ENCODE data around the gene STARD13. TPM values are rescaled to one million over a fixed set of nuclear protein-coding genes. Genes with fewer than 3 reads are reported as not detected.

STARD13 gene
- total RNA-seq, 2 experiments from 2014 or later = 0.48 to 0.99 TPM

GRCh38 chr13:33191425-33192210 lies 93.9 kb downstream of the STARD13 start:
- no peak overlapping the region for H3K27ac Mint-ChIP-seq
- intact Hi-C loops (cut with micrococcal nuclease) = no loop called here
- ChIA-PET POLR2A (no interaction called here), CTCF (interaction anchor here (0.6 to 0.7 kb wide), 2 partner anchors 44 to 523 kb away, joined by 3 to 4 read pairs; no protein-coding TSS in a partner anchor)
- DNase-seq = no peak
- no peaks in the 10 kb centered on the region for H3K36me3 Mint-ChIP-seq
- H3K4me3 Mint-ChIP-seq = no peak overlapping the region
- H3K27me3 Mint-ChIP-seq = peaks cover 6% of the 10 kb centered on the region
- no peaks in the 10 kb centered on the region for H3K9me3 Mint-ChIP-seq
- H3K4me1 Mint-ChIP-seq (ENCODE audit: low read depth) = peaks cover 19% of the 10 kb centered on the region

DNA sequence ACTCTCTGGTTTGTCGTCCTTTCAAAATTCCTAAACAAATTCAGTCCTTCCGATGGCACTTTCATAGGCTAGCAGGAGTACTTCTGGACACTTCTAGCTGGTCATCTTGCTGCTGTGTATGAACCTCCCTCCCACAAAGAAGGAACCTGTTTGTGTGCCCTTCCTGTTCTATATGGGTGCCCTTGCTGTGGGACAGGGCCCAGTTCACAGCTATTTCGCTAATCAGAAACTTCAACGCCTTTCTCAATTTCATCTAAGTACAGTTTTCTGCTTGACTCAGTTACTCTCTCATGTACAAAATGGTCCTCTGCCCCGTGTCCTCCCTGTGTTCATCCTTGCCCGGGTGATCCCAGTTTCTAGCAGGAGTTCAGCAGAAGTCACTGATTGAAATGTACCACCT lies 96.1 kb downstream of the STARD13 start:
- Mint-ChIP-seq H3K4me3 (no peak overlapping the region), H3K27ac (no peak overlapping the region), H3K4me1 (ENCODE audit: low read depth) (peaks cover 19% of the 10 kb centered on the region)

GRCh38 chr13:33188093-33188882 lies 97.3 kb downstream of the STARD13 start:
- POLR2A ChIA-PET = no interaction called here

More for the DNA sequence above, 96.1 kb downstream of the STARD13 start:
- Mint-ChIP-seq H3K36me3 (no peaks in the 10 kb centered on the region), H3K9me3 (no peaks in the 10 kb centered on the region), H3K27me3 (peaks cover 10% of the 10 kb centered on the region)
- ChIA-PET CTCF (no interaction called here), POLR2A (no interaction called here)
- intact Hi-C loops (cut with micrococcal nuclease) = no loop called here
- no peak for DNase-seq

GRCh38 chr13:33186861-33187291 lies 98.7 kb downstream of the STARD13 start:
- CTCF ChIA-PET = no interaction called here
- POLR2A ChIA-PET = no interaction called here

More at GRCh38 chr13:33188093-33188882, 97.3 kb downstream of the STARD13 start:
- peaks cover 16% of the 10 kb centered on the region for H3K4me1 Mint-ChIP-seq (ENCODE audit: low read depth)
- CTCF ChIA-PET = no interaction called here
- H3K9me3 Mint-ChIP-seq = no peaks in the 10 kb centered on the region
- peak; percentile 12 for DNase-seq
- H3K27me3 Mint-ChIP-seq = peaks cover 10% of the 10 kb centered on the region
- intact Hi-C loops (cut with micrococcal nuclease) = no loop called here
- H3K27ac Mint-ChIP-seq = no peak overlapping the region
- H3K4me3 Mint-ChIP-seq = no peak overlapping the region
- H3K36me3 Mint-ChIP-seq = no peaks in the 10 kb centered on the region

GRCh38 chr13:33185853-33186252 lies 99.7 kb downstream of the STARD13 start:
- peaks cover 13% of the 10 kb centered on the region for H3K4me1 Mint-ChIP-seq (ENCODE audit: low read depth)
- no peaks in the 10 kb centered on the region for H3K9me3 Mint-ChIP-seq
- DNase-seq = no peak
- peaks cover 12% of the 10 kb centered on the region for H3K27me3 Mint-ChIP-seq
- POLR2A ChIA-PET = no interaction called here
- no peak overlapping the region for H3K27ac Mint-ChIP-seq
- CTCF ChIA-PET = no interaction called here
- no peaks in the 10 kb centered on the region for H3K36me3 Mint-ChIP-seq
- no peak overlapping the region for H3K4me3 Mint-ChIP-seq
- intact Hi-C loops (cut with micrococcal nuclease) = no loop called here

More at GRCh38 chr13:33186861-33187291, 98.7 kb downstream of the STARD13 start:
- Mint-ChIP-seq H3K36me3 (no peaks in the 10 kb centered on the region), H3K9me3 (no peaks in the 10 kb centered on the region), H3K4me1 (ENCODE audit: low read depth) (peaks cover 13% of the 10 kb centered on the region), H3K27me3 (peaks cover 15% of the 10 kb centered on the region), H3K4me3 (no peak overlapping the region), H3K27ac (no peak overlapping the region)
- intact Hi-C loops (cut with micrococcal nuclease) = no loop called here
- DNase-seq = no peak

GRCh38 chr13:33184530-33184929 lies 101.0 kb downstream of the STARD13 start:
- CTCF ChIA-PET = no interaction called here
- peaks cover 13% of the 10 kb centered on the region for H3K4me1 Mint-ChIP-seq (ENCODE audit: low read depth)
- intact Hi-C loops (cut with micrococcal nuclease) = no loop called here
- DNase-seq = no peak
- H3K4me3 Mint-ChIP-seq = no peak overlapping the region
- H3K9me3 Mint-ChIP-seq = no peaks in the 10 kb centered on the region
- POLR2A ChIA-PET = no interaction called here
- no peaks in the 10 kb centered on the region for H3K36me3 Mint-ChIP-seq
- H3K27ac Mint-ChIP-seq = no peak overlapping the region
- H3K27me3 Mint-ChIP-seq = peaks cover 13% of the 10 kb centered on the region

- CTCF ChIA-PET = no interaction called here
- H3K4me3 Mint-ChIP-seq = no peak overlapping the region
These were observed 101.5 kb downstream of the STARD13 start for GRCh38 chr13:33184112-33184490.

DNA sequence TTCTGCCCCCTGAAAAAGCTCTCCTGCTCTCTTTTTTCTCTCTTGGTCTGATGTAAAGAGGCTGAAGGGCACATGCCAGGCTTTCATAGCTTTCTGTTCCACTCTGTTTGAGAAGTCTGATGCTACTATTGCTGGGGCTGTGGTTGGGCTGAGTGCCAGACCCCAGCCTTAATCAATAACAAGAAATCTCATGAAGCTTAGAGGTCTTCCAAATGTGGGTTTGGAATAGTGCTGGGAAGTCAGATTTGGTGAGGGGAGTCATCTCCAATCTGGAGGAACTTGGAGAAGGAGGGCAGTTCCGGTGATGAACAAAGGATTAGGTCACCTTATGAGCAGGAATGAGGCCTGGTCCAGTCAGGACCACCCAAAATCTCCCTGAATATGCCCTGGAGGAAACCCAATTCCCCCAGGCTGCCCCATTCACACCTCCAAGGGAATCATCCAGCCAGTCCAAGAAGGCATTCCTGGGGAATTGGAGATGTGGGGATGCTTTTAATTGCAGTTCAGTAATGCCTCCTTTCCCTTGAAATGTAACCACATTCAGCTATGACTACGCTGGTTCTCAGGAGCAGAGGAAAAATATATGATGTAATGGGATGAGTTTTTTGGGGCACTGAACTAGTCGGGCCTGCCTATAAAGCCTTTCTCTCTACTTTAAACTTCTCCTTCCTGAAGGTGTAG lies 102.0 kb downstream of the STARD13 start:
- CTCF ChIA-PET = no interaction called here
- intact Hi-C loops (cut with micrococcal nuclease) = no loop called here

More at GRCh38 chr13:33184112-33184490, 101.5 kb downstream of the STARD13 start:
- intact Hi-C loops (cut with micrococcal nuclease) = no loop called here
- peaks cover 13% of the 10 kb centered on the region for H3K4me1 Mint-ChIP-seq (ENCODE audit: low read depth)
- no peak overlapping the region for H3K27ac Mint-ChIP-seq
- no peaks in the 10 kb centered on the region for H3K9me3 Mint-ChIP-seq
- POLR2A ChIA-PET = no interaction called here
- H3K27me3 Mint-ChIP-seq = peaks cover 13% of the 10 kb centered on the region
- no peaks in the 10 kb centered on the region for H3K36me3 Mint-ChIP-seq
- no peak for DNase-seq

DNA sequence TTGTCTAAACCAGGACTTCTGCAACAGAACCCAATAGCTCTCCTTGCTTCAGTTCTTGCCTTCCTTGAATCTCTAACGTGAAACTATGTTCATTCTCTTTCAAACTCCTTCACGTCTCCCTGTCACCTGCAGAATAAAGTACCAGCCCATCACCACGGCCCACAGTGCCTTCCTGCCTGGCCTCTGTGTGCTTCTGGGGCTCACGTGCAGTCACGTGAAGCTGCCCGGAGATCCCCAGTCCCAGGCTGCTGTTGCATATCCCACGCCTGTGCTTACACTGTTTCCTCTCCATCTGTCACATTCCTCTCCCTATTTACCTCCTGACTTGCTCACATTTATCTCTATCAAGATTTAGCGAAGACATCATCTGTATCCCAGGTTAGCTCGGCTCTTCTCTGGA lies 102.8 kb downstream of the STARD13 start:
- no peaks in the 10 kb centered on the region for H3K36me3 Mint-ChIP-seq
- DNase-seq = no peak
- H3K9me3 Mint-ChIP-seq = no peaks in the 10 kb centered on the region
- peaks cover 6% of the 10 kb centered on the region for H3K4me1 Mint-ChIP-seq (ENCODE audit: low read depth)
- peaks cover 13% of the 10 kb centered on the region for H3K27me3 Mint-ChIP-seq
- H3K27ac Mint-ChIP-seq = no peak overlapping the region
- CTCF ChIA-PET = no interaction called here
- no peak overlapping the region for H3K4me3 Mint-ChIP-seq
- intact Hi-C loops (cut with micrococcal nuclease) = no loop called here
- POLR2A ChIA-PET = no interaction called here

More for the DNA sequence above, 102.0 kb downstream of the STARD13 start:
- Mint-ChIP-seq H3K27ac (no peak overlapping the region), H3K27me3 (peaks cover 13% of the 10 kb centered on the region), H3K4me1 (ENCODE audit: low read depth) (peaks cover 13% of the 10 kb centered on the region), H3K36me3 (no peaks in the 10 kb centered on the region), H3K9me3 (no peaks in the 10 kb centered on the region), H3K4me3 (no peak overlapping the region)
- POLR2A ChIA-PET = no interaction called here
- no peak for DNase-seq

DNA sequence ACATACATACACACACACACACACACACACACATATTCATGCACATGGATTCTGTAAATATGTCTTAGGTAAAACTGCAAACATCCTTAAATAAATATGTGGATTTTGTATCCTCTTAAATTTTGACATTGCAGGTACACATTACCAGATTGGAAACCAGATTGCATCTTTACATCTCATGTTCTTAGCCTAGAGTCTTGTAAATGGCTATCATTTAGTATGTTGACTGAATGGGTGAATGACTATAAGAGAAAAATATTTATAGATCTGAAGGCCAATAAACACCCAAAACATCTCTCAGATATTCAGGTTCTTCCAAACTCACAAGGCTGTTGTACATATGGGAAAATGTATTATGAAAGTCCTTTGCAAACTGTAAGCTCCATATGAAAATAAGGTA lies 104.3 kb downstream of the STARD13 start:
- no peaks in the 10 kb centered on the region for H3K36me3 Mint-ChIP-seq
- no peak for DNase-seq
- no peaks in the 10 kb centered on the region for H3K4me1 Mint-ChIP-seq (ENCODE audit: low read depth)
- ChIA-PET POLR2A (no interaction called here), CTCF (no interaction called here)
- no peaks in the 10 kb centered on the region for H3K9me3 Mint-ChIP-seq
- intact Hi-C loops (cut with micrococcal nuclease) = no loop called here
- H3K27ac Mint-ChIP-seq = no peak overlapping the region
- H3K27me3 Mint-ChIP-seq = peaks cover 13% of the 10 kb centered on the region
- H3K4me3 Mint-ChIP-seq = no peak overlapping the region

DNA sequence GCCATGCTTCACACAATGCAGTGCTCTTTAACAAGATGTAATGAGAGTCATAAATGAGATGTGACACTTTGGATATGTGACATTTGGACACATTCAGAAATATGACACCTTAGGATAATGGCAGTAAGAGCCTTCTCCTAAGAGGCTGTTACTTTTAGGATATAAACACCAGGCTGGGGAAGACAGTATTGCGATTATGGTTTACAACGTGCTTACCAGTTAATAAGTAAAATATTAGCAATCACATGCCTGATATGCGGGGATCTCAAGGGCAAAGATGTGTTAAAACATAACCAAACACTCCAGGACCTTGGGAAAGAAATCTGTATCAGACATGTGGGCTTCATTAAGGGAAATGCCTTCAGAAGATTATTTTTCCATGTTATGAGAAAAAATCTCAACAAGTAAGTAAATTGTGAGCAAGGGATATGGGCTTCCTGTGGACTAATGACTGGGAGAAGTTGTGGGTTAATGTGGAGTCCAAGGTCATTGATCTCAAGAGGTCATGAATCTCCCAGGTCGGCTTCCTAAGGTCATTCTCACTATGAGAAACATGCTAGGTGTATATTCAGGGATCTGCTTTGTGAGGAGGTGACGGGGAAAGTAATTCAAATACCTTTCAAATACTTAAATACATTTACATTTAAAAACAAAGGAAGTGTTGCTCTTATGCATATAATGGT lies 105.3 kb downstream of the STARD13 start:
- H3K4me1 Mint-ChIP-seq (ENCODE audit: low read depth) = no peaks in the 10 kb centered on the region
- peaks cover 10% of the 10 kb centered on the region for H3K27me3 Mint-ChIP-seq
- H3K36me3 Mint-ChIP-seq = no peaks in the 10 kb centered on the region
- intact Hi-C loops (cut with micrococcal nuclease) = no loop called here
- no peak for DNase-seq
- no peak overlapping the region for H3K4me3 Mint-ChIP-seq
- no peaks in the 10 kb centered on the region for H3K9me3 Mint-ChIP-seq
- ChIA-PET POLR2A (no interaction called here), CTCF (no interaction called here)
- no peak overlapping the region for H3K27ac Mint-ChIP-seq

DNA sequence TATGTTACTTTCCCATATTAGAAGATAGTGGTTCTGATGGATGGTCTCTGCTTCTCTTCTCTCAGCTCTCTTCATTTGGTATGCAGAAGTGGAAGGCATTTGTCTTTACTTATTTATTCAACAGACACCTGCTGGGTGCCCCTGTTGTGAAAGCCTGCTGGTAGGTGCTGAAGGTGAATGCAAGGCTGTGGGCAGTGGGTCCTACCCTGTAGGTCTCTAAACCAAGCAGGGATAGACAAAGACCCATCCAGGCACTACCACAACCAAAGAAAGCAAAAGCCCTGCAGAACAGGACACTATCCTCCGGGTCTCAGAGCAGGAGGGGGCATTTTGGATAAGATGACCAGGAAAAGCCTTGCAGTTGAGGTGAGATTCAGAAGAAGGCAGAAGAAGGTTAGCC lies 106.1 kb downstream of the STARD13 start:
- no peak for DNase-seq
- intact Hi-C loops (cut with micrococcal nuclease) = no loop called here
- no peak overlapping the region for H3K4me3 Mint-ChIP-seq

More for the DNA sequence above, 106.1 kb downstream of the STARD13 start:
- H3K9me3 Mint-ChIP-seq = no peaks in the 10 kb centered on the region
- POLR2A ChIA-PET = no interaction called here
- peaks cover 8% of the 10 kb centered on the region for H3K27me3 Mint-ChIP-seq
- no peaks in the 10 kb centered on the region for H3K4me1 Mint-ChIP-seq (ENCODE audit: low read depth)
- no peak overlapping the region for H3K27ac Mint-ChIP-seq
- H3K36me3 Mint-ChIP-seq = no peaks in the 10 kb centered on the region
- CTCF ChIA-PET = no interaction called here
